ENCODE results near the gene FDPS. TPM values are rescaled to one million over a fixed set of nuclear protein-coding genes. Genes with fewer than 3 reads are reported as not detected.

The FDPS gene
- total RNA-seq (10 to 100 TPM; 46.2 to 60.8 (median 48.8) TPM), polyA plus RNA-seq (10 to 100 TPM; 53.7 to 85.2 (median 54.9) TPM)
- long read RNA-seq, donor 1, transcript FDPS-206 (10 exons, 1,178 nt): major isoform, 9 of 20 reads
- long read RNA-seq, donor 1, transcript FDPS-203 (10 exons, 1,256 nt): minor isoform, 6 of 20 reads
- long read RNA-seq, donor 1, partial matches to known transcripts: 1 of 20 reads
- long read RNA-seq, donor 1, other reads (novel, unspliced or antisense): 2 of 20 reads
- long read RNA-seq, donor 2, transcript FDPS-202 (11 exons, 1,431 nt): minor isoform, 5 of 41 reads
- long read RNA-seq, donor 2, transcript FDPS-203 (10 exons, 1,256 nt): major isoform, 16 of 41 reads
- long read RNA-seq, donor 2, transcript FDPS-206 (10 exons, 1,178 nt): minor isoform, 11 of 41 reads
- long read RNA-seq, donor 2, partial matches to known transcripts: 4 of 41 reads
- long read RNA-seq, donor 2, other reads (novel, unspliced or antisense): 3 of 41 reads

GRCh38 chr1:155308493-155309422 is at the start of gene FDPS:
FDPS (plus strand) TSS chr1:155308866; CDS start chr1:155309790, 924 bp downstream.
- intact Hi-C loops (cut with DNase I): loop anchor here in 1 of 2 donors (5.0 kb wide), 1 partner anchor 36 kb away; the partner anchor contains the start of gene CLK2
- Histone ChIP-seq H3K4me3 (peak within 1 kb of the TSS; percentile 81), H3K36me3 (ENCODE audit: insufficient read depth in 1 of 2, low read depth in 1 of 2) (peaks cover 3 to 36% of the 10 kb centered on the region in 2 donors), H3K4me1 (peaks cover 9% of the 10 kb centered on the region), H3K27me3 (ENCODE audit: insufficient read depth in 3 of 3, low read length in 2 of 3) (no peaks in the 10 kb centered on the region), H3K9me3 (no peaks in the 10 kb centered on the region), H3K27ac (peak within 1 kb of the TSS; percentile 87)
- ATAC-seq (peak; percentile 99 to 100 (median 100)), DNase-seq (peak; percentile 99)
- TF ChIP-seq, protein P1, sequence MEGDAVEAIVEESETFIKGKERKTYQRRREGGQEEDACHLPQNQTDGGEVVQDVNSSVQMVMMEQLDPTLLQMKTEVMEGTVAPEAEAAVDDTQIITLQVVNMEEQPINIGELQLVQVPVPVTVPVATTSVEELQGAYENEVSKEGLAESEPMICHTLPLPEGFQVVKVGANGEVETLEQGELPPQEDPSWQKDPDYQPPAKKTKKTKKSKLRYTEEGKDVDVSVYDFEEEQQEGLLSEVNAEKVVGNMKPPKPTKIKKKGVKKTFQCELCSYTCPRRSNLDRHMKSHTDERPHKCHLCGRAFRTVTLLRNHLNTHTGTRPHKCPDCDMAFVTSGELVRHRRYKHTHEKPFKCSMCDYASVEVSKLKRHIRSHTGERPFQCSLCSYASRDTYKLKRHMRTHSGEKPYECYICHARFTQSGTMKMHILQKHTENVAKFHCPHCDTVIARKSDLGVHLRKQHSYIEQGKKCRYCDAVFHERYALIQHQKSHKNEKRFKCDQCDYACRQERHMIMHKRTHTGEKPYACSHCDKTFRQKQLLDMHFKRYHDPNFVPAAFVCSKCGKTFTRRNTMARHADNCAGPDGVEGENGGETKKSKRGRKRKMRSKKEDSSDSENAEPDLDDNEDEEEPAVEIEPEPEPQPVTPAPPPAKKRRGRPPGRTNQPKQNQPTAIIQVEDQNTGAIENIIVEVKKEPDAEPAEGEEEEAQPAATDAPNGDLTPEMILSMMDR (IDR thresholded peaks at IDR 0.05): no peak
- 0 to 1% (median 0%) methylated on average over 51 of the region's 51 CpGs for WGBS, 3 donors

DNA sequence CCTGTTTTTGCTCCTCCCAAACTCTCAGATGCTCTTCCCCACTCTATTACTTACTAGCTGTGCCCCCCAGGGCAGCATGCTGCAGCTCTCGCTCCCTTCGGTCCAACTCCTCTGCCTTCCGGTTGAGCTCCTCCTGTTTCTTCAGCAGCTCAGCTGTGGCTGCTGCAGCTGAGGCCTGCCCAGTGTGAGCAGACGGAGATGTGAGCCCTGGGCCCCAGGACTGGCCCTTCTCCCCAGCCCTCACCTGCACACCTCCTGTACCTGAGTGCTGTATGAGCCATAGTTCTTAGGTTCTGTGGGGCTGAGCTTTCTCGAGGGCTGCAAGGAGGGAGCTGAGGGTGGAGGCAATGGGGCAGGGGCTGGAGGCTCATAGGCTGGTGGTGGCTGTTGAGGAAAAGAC is 48.4 kb upstream of the FDPS start:
- TF ChIP-seq, protein P1 (IDR thresholded peaks at IDR 0.05): no peak
- Histone ChIP-seq H3K27me3 (ENCODE audit: insufficient read depth in 3 of 3, low read length in 2 of 3) (no peaks in the 10 kb centered on the region), H3K4me3 (no peak overlapping the region), H3K9me3 (no peaks in the 10 kb centered on the region), H3K27ac (no peak overlapping the region), H3K4me1 (peaks cover 24% of the 10 kb centered on the region), H3K36me3 (ENCODE audit: insufficient read depth in 1 of 2, low read depth in 1 of 2) (peaks cover 4 to 74% of the 10 kb centered on the region in 2 donors)
- ATAC-seq (no peak), DNase-seq (no peak)
- intact Hi-C loops (cut with DNase I): no loop called here
- 90 to 97% (median 91%) methylated on average over 5 of the region's 5 CpGs for WGBS, 3 donors

- ATAC-seq (no peak), DNase-seq (peak in 1 of 2 donors; percentile 59)
- Histone ChIP-seq H3K27ac (peak overlapping the region; percentile 93), H3K9me3 (no peaks in the 10 kb centered on the region), H3K4me3 (peak overlapping the region; percentile 99), H3K27me3 (ENCODE audit: insufficient read depth in 3 of 3, low read length in 2 of 3) (no peaks in the 10 kb centered on the region), H3K4me1 (peaks cover 18% of the 10 kb centered on the region), H3K36me3 (ENCODE audit: insufficient read depth in 1 of 2, low read depth in 1 of 2) (peaks cover 9 to 81% of the 10 kb centered on the region in 2 donors)
- TF ChIP-seq, protein P1 (IDR thresholded peaks at IDR 0.05): no peak
- 0 to 1% (median 1%) methylated on average over 9 of the region's 9 CpGs for WGBS, 3 donors
- intact Hi-C loops (cut with DNase I): no loop called here
These were observed 47.2 kb upstream of the FDPS start for GRCh38 chr1:155261493-155261851.

DNA sequence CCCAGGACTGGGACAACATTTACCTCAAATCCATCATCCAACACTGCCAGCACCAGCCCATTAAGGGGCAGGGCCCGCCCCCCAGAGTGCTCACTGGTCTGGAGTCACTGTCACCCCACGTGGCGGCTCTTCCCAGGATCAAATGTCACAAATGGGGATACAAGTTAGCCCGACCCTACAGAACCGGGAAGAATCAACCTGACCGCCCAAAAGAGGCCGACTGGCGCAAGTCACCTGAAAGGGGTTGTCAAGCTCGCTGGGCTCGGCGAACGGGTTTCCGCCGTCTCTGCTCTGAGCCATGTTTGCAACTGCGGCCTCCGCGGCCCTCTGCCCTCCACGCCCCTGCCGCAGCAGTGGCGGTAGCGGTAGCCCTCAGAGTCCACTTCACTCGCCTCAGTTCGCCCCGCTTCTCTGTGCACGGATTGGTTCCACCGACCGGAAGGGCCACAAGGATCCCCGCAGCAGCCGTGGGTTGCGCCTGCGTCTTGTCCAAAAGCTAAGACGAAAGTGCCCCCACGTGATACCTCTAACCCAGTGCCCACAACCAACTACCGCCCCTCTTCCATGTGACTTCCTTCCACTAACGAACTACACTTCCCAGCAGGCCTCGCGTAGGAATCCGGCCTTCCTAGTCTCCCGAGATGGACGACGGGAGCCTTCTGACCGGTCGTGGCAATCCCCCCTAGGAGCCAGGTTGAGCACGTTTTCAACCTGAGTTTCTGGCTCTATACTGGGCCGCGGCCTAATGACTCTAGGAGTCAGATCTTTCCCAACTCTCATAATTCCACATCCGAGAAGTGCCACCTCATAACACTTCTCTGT is 46.6 kb upstream of the FDPS start, which contains the start of gene SCAMP3:
TSS of gene SCAMP3 (minus strand) at position 509 of the 822 bp plus-strand sequence. CDS start at position 300, 209 bp downstream.
- peak within 1 kb of the TSS; percentile 99 for H3K4me3 ChIP-seq
- TF ChIP-seq, protein P1 (IDR thresholded peaks at IDR 0.05): no peak
- DNase-seq (peak; percentile 94 to 95), ATAC-seq (peak; percentile 98)
- intact Hi-C loops (cut with DNase I): no loop called here
- H3K27ac ChIP-seq: peak within 1 kb of the TSS; percentile 93
- H3K27me3 ChIP-seq (ENCODE audit: insufficient read depth in 3 of 3, low read length in 2 of 3): no peaks in the 10 kb centered on the region
- WGBS, 3 donors: 0 to 1% (median 0%) methylated on average over 42 to 47 of the region's 47 CpGs
- H3K36me3 ChIP-seq (ENCODE audit: insufficient read depth in 1 of 2, low read depth in 1 of 2): peaks cover 9 to 81% of the 10 kb centered on the region in 2 donors
- peaks cover 18% of the 10 kb centered on the region for H3K4me1 ChIP-seq
- H3K9me3 ChIP-seq: no peaks in the 10 kb centered on the region

Data from psoas muscle (tissue), 8 donors.